ENCODE data around the gene SLC39A12. TPM values are rescaled to one million over a fixed set of nuclear protein-coding genes. Genes with fewer than 3 reads are reported as not detected.

Gene SLC39A12
- total RNA-seq, 2 experiments from 2014 or later, result not detected

GRCh38 chr10:17984056-17984455, 32.3 kb downstream of the SLC39A12 start:
- H3K36me3 Mint-ChIP-seq (ENCODE audit: low read depth), result no peaks in the 10 kb centered on the region
- no peaks in the 10 kb centered on the region for H3K27me3 Mint-ChIP-seq
- Histone ChIP-seq H3K27ac (ENCODE audit: low read depth in 1 of 2, low read length in 2 of 2) (no peak overlapping the region), H3K27me3 (ENCODE audit: control insufficient read depth in 1 of 2, insufficient read depth in 2 of 2, low read length in 2 of 2) (peaks cover 0 to 4% of the 10 kb centered on the region in 2 experiments), H3K4me1 (ENCODE audit: insufficient read depth, low read length) (no peaks in the 10 kb centered on the region), H3K9me3 (ENCODE audit: control insufficient read depth in 1 of 2, insufficient read depth in 1 of 2, low read length in 2 of 2) (peaks cover 0 to 11% of the 10 kb centered on the region in 2 experiments), H3K36me3 (ENCODE audit: insufficient read depth, low read length) (no peaks in the 10 kb centered on the region), H3K4me3 (ENCODE audit: low read length) (no peak overlapping the region)
- H3K4me3 Mint-ChIP-seq, result no peak overlapping the region
- ATAC-seq (ENCODE audit: poor library complexity) (no peak), DNase-seq (no peak)
- H3K27ac Mint-ChIP-seq, result no peak overlapping the region
- intact Hi-C loops (cut with DNase I, micrococcal nuclease), result no loop called here
- H3K9me3 Mint-ChIP-seq, result no peaks in the 10 kb centered on the region
- POLR2A ChIA-PET, result no interaction called here
- CTCF ChIA-PET, result no interaction called here
- no peaks in the 10 kb centered on the region for H3K4me1 Mint-ChIP-seq (ENCODE audit: low read depth)
- TF ChIP-seq CTCF (IDR thresholded peaks at IDR 0.05), result no peak

GRCh38 chr10:17984563-17984962, 32.8 kb downstream of the SLC39A12 start:
- H3K4me1 ChIP-seq (ENCODE audit: insufficient read depth, low read length), result no peaks in the 10 kb centered on the region
- H3K4me3 ChIP-seq (ENCODE audit: low read length), result no peak overlapping the region
- H3K4me3 Mint-ChIP-seq, result no peak overlapping the region
- H3K9me3 Mint-ChIP-seq, result no peaks in the 10 kb centered on the region
- no peak for TF ChIP-seq CTCF (IDR thresholded peaks at IDR 0.05)
- no peaks in the 10 kb centered on the region for H3K36me3 Mint-ChIP-seq (ENCODE audit: low read depth)
- no peaks in the 10 kb centered on the region for H3K36me3 ChIP-seq (ENCODE audit: insufficient read depth, low read length)
- ChIA-PET CTCF (no interaction called here), POLR2A (no interaction called here)
- H3K9me3 ChIP-seq (ENCODE audit: control insufficient read depth in 1 of 2, insufficient read depth in 1 of 2, low read length in 2 of 2), result peaks cover 0 to 11% of the 10 kb centered on the region in 2 experiments
- ATAC-seq (ENCODE audit: poor library complexity) (no peak), DNase-seq (no peak)
- no peaks in the 10 kb centered on the region for H3K27me3 Mint-ChIP-seq
- H3K27ac ChIP-seq (ENCODE audit: low read depth in 1 of 2, low read length in 2 of 2), result no peak overlapping the region
- peaks cover 0 to 4% of the 10 kb centered on the region in 2 experiments for H3K27me3 ChIP-seq (ENCODE audit: control insufficient read depth in 1 of 2, insufficient read depth in 2 of 2, low read length in 2 of 2)
- intact Hi-C loops (cut with DNase I, micrococcal nuclease), result no loop called here
- H3K4me1 Mint-ChIP-seq (ENCODE audit: low read depth), result no peaks in the 10 kb centered on the region
- H3K27ac Mint-ChIP-seq, result no peak overlapping the region

GRCh38 chr10:17989908-17990767, 38.4 kb downstream of the SLC39A12 start:
- H3K36me3 Mint-ChIP-seq (ENCODE audit: low read depth), result no peaks in the 10 kb centered on the region
- Histone ChIP-seq H3K27me3 (ENCODE audit: control insufficient read depth in 1 of 2, insufficient read depth in 2 of 2, low read length in 2 of 2) (no peaks in the 10 kb centered on the region), H3K36me3 (ENCODE audit: insufficient read depth, low read length) (no peaks in the 10 kb centered on the region), H3K27ac (ENCODE audit: low read depth in 1 of 2, low read length in 2 of 2) (no peak overlapping the region), H3K4me1 (ENCODE audit: insufficient read depth, low read length) (no peaks in the 10 kb centered on the region), H3K9me3 (ENCODE audit: control insufficient read depth in 1 of 2, insufficient read depth in 1 of 2, low read length in 2 of 2) (peaks cover 0 to 11% of the 10 kb centered on the region in 2 experiments), H3K4me3 (ENCODE audit: low read length) (no peak overlapping the region)
- no peaks in the 10 kb centered on the region for H3K27me3 Mint-ChIP-seq
- no peak for TF ChIP-seq CTCF (IDR thresholded peaks at IDR 0.05)
- H3K4me3 Mint-ChIP-seq, result no peak overlapping the region
- H3K9me3 Mint-ChIP-seq, result no peaks in the 10 kb centered on the region
- no peak overlapping the region for H3K27ac Mint-ChIP-seq
- POLR2A ChIA-PET, result no interaction called here
- intact Hi-C loops (cut with DNase I, micrococcal nuclease), result no loop called here
- CTCF ChIA-PET, result no interaction called here
- ATAC-seq (ENCODE audit: poor library complexity) (no peak), DNase-seq (no peak)
- H3K4me1 Mint-ChIP-seq (ENCODE audit: low read depth), result no peaks in the 10 kb centered on the region

Data from CD4-positive, alpha-beta T cell (primary cell).